ENCODE data around the gene CAMK4.
"Not testable (repeated sequence)": the region's sequence is repeated elsewhere in the genome, so short reads cannot be mapped to it uniquely, and the experiment has no call there.

The CAMK4 gene

GRCh38 chr5:111311666-111312065 lies 87.5 kb downstream of the CAMK4 start:
- DNase-seq (ENCODE audit: low read depth): no peak

- DNase-seq (ENCODE audit: low read depth): no peak
Measured at GRCh38 chr5:111313017-111313724, 89.0 kb downstream of the CAMK4 start.

- DNase-seq (ENCODE audit: low read depth): no peak
Measured at GRCh38 chr5:111320953-111321352, 96.8 kb downstream of the CAMK4 start.

DNA sequence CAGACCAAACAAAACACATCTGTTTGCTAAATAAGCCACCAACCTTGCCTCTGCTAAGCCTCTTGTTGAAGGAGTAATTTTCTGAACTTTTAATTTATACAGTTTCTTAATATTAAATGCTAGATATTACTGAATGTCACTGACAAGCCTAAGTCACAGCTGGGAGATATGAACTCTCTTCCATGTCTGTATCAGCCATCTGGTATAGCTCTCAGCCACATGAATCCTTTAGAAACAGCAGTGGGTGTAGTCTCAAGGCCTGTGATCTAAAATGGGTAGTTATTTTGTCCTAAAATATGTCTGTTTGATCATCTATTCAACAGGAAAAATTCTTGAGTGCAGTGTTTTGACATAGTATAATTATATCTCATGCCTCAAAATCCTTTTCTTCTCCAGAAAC lies 97.2 kb downstream of the CAMK4 start:
- no peak for DNase-seq (ENCODE audit: low read depth)

- DNase-seq (ENCODE audit: low read depth): no peak
Measured at GRCh38 chr5:111326551-111326950, 102.4 kb downstream of the CAMK4 start.

DNA sequence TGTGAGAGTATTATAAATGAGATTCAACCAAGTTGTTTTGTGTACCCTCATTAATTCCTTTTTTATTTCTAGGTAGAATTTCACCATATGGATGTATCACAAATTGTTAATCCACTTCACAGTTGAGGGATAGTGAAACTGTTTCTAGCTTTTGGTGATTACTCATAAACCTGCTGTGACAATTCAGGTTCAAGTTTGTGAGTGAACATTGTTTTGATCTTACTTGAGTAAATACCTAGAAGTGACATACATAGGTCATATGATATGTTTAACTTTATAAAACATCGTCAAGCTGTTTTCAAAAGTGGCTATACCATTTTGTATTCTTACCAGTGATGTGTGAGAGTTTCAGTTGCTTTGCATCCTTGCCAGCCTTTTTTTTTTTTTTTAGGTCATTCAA lies 112.9 kb downstream of the CAMK4 start:
- DNase-seq (ENCODE audit: low read depth): no peak

DNA sequence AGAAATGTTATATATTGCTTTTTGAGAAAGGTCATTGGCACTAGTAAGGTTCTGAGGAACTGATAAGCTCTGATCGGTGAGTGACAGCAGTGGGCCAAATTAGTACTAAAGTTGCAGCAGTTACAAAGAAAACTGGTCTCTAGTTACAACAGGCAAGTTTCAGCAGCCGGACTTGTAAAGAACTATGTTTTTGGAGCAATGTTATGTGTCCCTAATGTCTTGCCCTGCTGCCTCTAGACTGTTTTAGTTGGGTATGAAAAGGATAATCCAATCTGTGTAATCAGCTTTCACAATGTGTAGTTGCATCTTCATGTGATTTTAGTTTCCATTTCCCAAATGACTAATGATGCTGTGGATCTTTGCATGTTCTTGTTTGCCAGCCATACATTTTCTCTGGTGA lies 113.5 kb downstream of the CAMK4 start:
- DNase-seq (ENCODE audit: low read depth): peak; percentile 24

- DNase-seq (ENCODE audit: low read depth): peak; percentile 2
Measured at GRCh38 chr5:111345731-111346130, 121.5 kb downstream of the CAMK4 start.

DNA sequence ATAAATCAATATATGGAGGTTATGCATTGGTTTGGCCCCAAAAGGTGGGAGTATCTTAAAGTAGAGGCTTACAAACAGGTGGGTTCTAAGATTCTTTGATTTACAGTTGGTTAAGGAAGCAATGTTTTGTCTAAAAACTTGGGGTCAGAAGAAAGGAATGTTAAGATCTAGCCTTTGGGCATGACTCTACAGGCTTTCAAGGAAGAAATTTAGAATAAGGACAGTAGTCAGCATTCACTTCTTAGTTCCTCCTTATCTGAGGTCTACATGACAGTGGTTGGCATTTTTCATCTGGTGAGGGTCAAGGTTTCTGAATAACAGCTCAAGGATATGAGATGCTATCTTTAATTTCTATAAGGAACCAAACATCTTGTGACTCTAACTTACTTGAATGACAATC lies 122.8 kb downstream of the CAMK4 start:
- DNase-seq (ENCODE audit: low read depth): peak; percentile 17

DNA sequence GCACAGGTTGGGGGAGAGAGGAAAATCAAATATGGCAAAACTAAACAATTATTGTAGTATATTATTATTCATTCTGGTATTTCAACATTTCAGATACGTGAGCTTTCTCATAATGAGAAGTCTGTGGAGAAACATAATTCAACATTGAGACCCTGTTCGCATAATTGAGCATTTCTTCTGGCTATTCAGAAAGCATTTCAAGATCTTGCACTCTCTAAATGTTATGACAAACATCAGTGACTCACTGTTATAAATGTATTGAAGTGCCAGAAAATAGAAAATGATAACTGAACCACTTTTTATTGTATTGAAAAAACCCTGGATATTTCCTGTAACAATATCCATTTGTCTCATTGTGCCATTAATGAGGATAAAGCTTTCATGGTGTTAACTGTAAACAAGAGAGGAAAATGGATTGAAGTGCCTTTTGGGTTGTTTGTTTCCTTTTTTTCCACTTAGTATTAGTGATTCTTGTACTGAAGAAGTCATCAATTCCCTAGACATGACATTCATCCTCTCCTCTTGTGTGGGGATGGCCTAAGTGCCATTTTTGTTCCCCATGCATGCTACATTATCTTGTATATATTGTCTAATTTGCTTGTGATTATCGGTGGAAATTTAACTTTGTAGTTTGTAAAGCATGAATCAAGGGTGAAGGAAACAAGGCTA lies 124.6 kb downstream of the CAMK4 start:
- no peak for DNase-seq (ENCODE audit: low read depth)

- DNase-seq (ENCODE audit: low read depth): no peak
Measured at GRCh38 chr5:111349429-111349828, 125.2 kb downstream of the CAMK4 start.

DNA sequence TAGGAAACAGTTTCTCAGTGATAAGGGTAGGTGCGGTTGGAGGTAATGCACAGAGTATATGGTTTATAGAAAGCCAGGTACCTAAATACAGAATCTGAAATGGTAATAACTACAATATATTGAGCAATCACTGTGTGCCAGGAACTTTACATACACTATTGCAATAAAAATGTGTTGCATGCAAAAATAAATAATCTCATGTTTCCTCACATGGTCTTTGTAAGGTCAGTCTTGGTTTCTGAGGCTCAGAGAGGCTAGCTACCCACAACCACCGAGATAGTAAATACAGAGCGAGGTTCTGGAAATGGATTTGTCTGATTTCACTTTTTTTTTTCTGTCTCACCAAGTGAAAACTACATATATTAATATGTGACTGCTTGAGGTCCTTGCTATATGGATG lies 128.9 kb downstream of the CAMK4 start:
- no peak for DNase-seq (ENCODE audit: low read depth)

DNA sequence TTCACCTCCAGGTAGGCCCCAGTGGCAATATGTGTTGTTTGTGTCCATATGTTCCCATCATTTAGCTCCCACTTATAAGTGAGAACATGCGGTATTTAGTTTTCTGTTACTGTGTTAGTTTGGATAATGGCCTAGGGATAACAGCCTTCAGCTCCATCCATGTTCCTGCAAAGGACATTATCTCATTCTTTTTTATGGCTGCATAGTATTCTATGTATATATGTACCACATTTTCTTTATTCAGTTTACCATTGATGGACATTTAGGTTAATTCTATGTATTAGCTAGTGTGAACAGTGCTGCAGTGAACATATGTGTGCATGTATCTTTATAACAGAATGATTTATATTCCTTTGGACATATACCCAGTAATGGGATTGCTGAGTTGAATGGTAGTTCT lies 134.5 kb downstream of the CAMK4 start:
- not testable (repeated sequence) for DNase-seq (ENCODE audit: low read depth)

GRCh38 chr5:111360173-111360572 lies 136.0 kb downstream of the CAMK4 start:
- no peak for DNase-seq (ENCODE audit: low read depth)

DNA sequence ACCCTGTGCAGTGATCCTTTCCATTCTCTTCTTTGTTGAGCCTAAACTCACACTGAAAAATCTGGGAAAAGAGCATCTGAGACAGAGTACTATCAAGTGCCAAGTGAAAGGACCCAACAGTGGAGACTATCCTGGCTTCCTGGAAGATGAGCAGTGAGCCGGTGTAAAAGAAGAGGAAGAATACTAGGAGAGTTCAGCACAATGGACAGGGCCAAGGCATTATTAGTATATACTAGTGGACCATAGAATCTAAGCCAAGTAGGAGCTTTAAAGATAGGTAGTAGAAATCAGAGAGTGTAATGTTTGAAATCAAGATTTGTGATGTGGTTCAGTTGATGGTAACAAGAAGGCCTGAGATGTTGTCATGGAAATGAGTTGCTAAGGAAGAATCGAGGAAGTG lies 140.8 kb downstream of the CAMK4 start:
- DNase-seq (ENCODE audit: low read depth): peak; percentile 19

DNA sequence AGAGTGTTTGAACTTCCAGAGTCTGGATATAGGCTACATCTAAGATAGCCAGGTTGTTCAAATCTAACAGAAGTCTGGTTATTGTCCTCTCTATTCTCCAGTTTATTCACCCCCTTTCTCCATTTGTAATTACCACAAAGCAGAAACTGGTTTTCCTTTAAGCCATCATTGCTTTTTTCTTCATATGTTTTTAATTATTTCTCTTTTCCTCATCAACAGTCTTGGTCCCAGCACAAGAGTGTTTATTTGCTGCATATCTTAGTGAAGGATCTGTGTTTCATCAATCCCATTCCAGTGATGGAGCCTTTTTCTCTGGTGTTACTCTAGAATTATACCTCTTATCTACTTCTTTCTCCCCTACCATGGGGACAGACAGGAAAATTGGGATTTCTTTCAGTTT lies 142.2 kb downstream of the CAMK4 start:
- DNase-seq (ENCODE audit: low read depth): no peak

DNA sequence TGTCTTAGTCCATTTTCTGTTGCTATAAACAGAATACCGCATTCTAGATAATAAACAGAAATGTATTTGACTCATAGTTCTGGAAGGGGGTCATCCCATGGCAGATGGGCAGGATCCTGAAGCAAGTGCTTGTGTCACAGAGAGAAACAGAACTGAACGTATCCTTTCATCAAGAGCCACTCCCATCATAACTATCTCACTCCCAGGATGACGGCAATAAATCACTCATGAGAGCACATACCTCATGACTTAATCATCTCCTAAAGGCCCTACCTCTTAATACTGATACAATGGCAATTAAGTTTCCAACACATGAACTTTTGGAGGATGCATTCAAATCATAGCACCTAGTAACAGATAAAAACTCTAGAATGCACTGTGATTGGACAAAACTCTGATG lies 142.9 kb downstream of the CAMK4 start:
- DNase-seq (ENCODE audit: low read depth): peak; percentile 67

GRCh38 chr5:111372799-111373198 lies 148.6 kb downstream of the CAMK4 start:
- DNase-seq (ENCODE audit: low read depth): no peak

GRCh38 chr5:111374380-111374779 lies 150.2 kb downstream of the CAMK4 start:
- DNase-seq (ENCODE audit: low read depth): no peak

DNA sequence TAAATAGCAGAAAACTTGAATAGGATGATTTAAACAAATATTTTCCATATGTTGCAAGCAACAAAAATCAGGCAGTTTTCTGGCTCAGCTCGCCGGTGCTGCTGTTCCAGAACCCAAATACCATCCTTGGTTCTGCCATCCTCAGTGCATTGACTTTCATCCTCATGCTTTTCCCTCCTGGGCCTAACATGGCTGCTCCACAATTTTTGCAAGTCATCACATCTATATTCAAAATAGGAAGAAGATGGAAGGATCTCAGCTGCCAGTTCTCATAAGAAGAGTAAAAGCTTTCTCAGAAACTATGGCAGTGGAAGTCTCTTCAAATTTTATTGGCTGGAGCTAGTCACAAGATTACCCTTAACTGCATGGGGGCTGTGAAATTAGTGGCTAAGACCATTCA lies 151.5 kb downstream of the CAMK4 start:
- no peak for DNase-seq (ENCODE audit: low read depth)

- no peak for DNase-seq (ENCODE audit: low read depth)
Measured at GRCh38 chr5:111377306-111377705, 153.1 kb downstream of the CAMK4 start.

DNA sequence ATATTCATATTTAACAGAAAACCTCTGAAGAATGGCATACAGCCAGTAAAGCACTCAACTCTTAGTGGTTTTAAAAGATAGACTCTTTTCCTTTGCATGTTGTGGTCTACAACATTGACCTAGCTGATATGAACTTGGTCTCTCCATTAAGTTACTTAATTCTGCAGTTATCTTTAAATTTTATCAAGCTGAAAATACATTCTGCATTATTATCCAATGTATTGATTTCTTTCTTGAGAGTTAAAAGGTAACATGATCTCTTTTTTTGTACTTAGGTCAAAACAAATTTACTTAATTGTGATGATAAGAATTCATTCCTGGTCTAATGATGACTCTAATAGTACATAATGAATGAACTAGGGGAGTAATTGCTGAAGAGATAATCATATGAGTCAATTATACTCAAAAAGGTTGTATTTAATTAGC lies 155.2 kb downstream of the CAMK4 start:
- no peak for DNase-seq (ENCODE audit: low read depth)

DNA sequence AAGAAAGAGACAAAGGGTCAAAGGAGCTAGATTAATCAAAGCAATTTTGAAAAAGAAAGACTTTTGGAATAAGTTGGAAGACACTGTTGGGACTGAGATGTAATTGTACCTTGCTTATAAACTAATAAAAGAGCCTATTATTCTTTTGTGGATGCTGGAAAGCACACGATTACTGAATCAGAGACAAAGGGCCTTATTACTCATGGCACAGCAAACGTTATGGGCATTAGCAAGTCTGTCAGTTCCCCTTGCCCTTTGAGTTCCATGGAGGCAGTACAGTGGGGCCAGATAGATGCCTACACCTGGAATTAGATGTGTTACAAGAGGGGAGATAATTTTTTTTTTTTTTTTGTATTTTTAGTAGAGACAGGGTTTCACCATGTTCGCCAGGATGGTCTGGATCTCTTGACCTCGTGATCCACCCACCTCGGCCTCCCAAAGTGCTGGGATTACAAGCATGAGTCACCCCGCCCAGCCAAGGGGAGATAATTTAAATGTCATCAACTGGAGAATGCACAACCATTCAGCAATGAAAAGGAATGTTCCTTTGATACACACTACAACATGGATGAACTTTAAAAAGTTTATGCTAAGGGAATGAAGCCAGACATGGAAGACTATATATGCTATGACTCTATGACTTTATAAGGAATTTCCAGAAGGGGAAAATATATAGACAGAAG lies 159.2 kb downstream of the CAMK4 start:
- peak; percentile 54 for DNase-seq (ENCODE audit: low read depth)
